GM21360 (cell line): ENCODE results near the gene FAM117A.

Source experiments
- ATAC-seq: cut with Tn5 transposase; IDR thresholded peaks from one replicate; pipeline ENCODE4 v1.9.1; 2021; ENCODE audit warnings: mild to moderate bottlenecking, moderate library complexity; ENCODE audit not compliant: unreplicated experiment

The FAM117A gene

GRCh38 chr17:49715216-49715615, 48.7 kb downstream of the FAM117A start:
- ATAC-seq = no peak

- no peak for ATAC-seq
Observed at GRCh38 chr17:49708515-49709183, 55.3 kb downstream of the FAM117A start.

GRCh38 chr17:49707608-49708514, 56.1 kb downstream of the FAM117A start, which contains the start of gene SLC35B1:
TSS of gene SLC35B1 (minus strand) at chr17:49707964. CDS start at chr17:49707833, 131 bp downstream.
- ATAC-seq = peak; percentile 85

- ATAC-seq = no peak
Observed at GRCh38 chr17:49707246-49707607, 56.7 kb downstream of the FAM117A start.

GRCh38 chr17:49705254-49705653, 58.7 kb downstream of the FAM117A start:
- ATAC-seq = no peak

GRCh38 chr17:49703557-49704277, 60.2 kb downstream of the FAM117A start:
- no peak for ATAC-seq

- no peak for ATAC-seq
Observed at GRCh38 chr17:49700960-49701359, 63.0 kb downstream of the FAM117A start.

GRCh38 chr17:49699966-49700575, 63.9 kb downstream of the FAM117A start:
- no peak for ATAC-seq

GRCh38 chr17:49698005-49698404, 65.9 kb downstream of the FAM117A start:
- ATAC-seq = no peak

GRCh38 chr17:49696233-49696761, 67.6 kb downstream of the FAM117A start:
- ATAC-seq = no peak

GRCh38 chr17:49695698-49696232, 68.2 kb downstream of the FAM117A start:
- no peak for ATAC-seq

- ATAC-seq = no peak
Observed at GRCh38 chr17:49694847-49695697, 68.9 kb downstream of the FAM117A start.

GRCh38 chr17:49692751-49693150, 71.2 kb downstream of the FAM117A start:
- ATAC-seq = no peak

- no peak for ATAC-seq
Observed at GRCh38 chr17:49691677-49692191, 72.2 kb downstream of the FAM117A start.

GRCh38 chr17:49691086-49691676, 72.8 kb downstream of the FAM117A start:
- no peak for ATAC-seq

- ATAC-seq = no peak
Observed at GRCh38 chr17:49690256-49690655, 73.7 kb downstream of the FAM117A start.

- no peak for ATAC-seq
Observed at GRCh38 chr17:49688848-49689247, 75.1 kb downstream of the FAM117A start.

GRCh38 chr17:49687878-49688491, 75.9 kb downstream of the FAM117A start:
- no peak for ATAC-seq
